Activated CD4-positive, alpha-beta T cell treated with anti-CD3 and anti-CD28 coated beads, Interleukin-2, amount 50 U/mL, for 48 hours (primary cell): ENCODE results near the gene COL24A1.
"Not testable (repeated sequence)": the region's sequence is repeated elsewhere in the genome, so short reads cannot be mapped to it uniquely, and the experiment has no call there.

Source experiments
- DNase-seq, 2 experiments: peaks; one replicate each; pipeline ENCODE4 v3.0.0-alpha.2; 2020

The COL24A1 gene

DNA sequence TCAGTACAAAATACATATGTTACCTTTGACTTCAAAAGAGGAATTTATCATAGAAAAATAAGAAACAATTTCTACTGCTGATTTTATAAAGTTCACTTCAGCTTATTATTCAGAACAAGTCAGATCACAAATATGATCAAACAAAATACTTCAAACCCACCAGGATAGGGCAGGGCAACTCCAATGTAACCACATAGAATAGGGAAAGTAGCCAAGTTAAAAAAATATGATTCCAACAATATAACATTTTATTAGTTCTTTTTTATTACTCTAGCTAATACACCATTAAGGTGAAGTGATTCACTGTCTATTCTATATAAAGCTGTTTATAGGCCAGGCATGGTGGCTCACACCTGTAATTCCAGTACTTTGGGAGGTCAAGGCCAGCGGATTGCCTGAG is 393.8 kb downstream of the COL24A1 start:
- DNase-seq = no peak

DNA sequence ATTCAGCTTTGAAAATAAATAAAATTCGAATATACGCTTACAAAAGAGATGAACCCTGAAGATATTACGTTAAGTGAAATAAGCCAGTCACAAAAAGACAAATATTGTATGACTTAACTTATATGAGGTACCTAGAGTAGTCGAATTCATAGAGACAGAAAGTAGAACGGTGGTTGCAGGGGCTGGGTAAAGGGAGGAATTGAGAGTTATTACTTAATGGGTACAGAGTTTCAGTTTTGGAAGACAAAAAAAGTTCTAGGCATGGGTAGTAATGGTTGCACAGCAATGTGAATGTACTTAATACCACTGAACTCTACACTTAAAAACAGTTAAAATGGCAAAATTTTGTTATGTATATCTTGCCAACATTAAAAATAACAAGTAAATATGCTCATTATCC is 399.7 kb downstream of the COL24A1 start:
- no peak for DNase-seq

DNA sequence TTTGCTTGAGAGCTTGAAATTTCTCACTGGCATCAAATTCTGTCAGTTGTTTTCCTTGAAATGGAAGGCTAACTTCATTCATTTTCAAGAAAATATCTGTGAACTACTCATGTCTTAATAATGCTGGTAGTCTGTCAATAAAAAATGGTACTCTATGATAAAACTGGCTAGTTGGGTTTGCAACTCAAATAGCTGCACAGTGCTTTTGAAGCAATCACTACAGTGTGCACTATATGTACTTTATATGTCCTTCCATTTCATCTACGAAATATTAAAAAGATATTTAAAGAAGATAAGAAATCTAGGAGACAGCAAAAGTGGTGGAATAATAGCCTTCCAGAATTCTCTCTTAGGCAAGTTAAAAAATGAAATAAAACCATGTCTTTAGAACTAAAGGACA is 408.5 kb downstream of the COL24A1 start:
- no peak for DNase-seq

DNA sequence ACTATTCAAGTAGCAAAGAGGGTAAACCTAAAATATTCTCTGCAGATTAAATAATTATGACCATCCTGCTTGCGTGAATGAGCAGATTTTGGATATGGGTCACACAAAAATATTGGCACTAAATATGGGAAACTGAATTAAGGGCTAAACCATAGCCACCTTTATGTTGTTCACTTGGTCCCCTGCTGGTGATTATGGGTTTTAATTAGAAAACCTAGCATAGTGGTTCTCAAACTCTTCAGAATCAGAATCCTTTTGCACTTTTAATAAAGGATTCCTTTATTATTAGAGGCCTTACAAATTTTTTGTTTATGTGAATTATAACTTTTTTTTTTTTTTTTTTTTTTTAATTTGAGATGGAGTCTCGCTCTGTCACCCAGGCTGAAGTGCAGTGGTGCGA is 409.8 kb downstream of the COL24A1 start:
- DNase-seq = no peak

DNA sequence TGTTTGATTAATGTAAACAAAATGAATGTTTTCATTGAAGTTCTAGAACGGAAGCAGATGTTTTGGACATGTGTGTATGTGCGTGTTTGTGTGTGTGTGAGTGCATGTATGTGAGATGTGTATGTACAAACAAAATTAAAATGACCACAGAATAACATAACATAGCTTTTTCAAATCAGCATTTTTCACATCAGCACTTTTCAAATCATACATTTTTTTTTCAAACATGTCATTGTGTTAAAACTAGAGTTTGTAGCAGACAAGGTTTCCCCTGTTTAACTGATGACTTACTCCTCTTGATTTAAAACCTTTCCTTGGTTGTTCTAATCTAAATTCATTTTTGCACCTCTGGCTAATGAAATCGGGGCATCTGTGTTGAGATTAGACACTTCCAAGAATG is 412.8 kb downstream of the COL24A1 start:
- DNase-seq = no peak

DNA sequence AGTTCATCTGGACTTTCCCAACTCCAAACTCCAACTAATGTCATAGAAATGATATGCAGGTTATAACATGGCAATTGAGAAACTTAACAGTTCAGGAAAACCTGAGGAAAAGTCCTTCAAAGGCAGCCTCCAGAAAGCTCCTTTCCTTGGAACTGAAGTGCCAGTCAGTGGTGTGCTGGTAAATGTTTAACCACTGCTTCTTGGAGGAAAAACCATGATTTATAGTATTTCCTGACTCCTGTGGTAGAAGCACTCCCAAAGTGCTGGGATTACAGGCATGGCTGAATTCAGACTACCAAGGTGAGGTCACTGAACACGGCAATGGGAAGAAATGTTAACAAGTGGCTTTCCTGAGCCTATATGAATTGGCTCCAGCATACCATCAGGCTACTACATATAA is 421.6 kb downstream of the COL24A1 start:
- DNase-seq = no peak

DNA sequence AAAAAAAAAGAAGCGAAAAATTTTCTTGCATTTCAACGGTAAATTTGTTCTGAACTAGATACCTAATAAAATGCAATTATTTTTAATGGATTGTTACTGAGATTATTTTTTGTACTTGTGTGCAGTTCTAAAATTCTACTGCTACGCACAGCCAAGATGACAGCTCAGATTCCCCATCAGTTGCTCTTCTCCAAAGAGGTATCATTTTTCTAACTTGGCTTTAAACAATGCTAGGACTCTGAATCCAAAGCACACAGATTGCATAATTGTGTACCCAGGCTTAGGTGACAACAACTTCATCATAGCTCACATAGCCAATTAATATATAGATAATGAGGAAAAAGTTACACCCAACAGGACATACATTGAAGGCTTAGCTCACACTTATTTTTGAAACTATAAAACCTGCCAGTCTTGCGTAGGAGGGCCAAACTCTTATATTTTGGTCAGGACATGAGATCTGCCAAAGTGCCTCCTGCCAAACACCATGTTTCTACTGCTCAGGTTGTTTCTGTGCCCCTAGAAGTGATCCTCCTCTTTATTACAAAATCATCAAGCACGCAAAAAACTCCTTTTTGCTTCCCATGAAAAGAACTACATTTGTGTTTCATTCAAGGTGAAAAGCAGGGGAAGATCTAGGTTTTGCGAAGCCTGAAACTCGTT is 437.8 kb downstream of the COL24A1 start:
- no peak for DNase-seq

DNA sequence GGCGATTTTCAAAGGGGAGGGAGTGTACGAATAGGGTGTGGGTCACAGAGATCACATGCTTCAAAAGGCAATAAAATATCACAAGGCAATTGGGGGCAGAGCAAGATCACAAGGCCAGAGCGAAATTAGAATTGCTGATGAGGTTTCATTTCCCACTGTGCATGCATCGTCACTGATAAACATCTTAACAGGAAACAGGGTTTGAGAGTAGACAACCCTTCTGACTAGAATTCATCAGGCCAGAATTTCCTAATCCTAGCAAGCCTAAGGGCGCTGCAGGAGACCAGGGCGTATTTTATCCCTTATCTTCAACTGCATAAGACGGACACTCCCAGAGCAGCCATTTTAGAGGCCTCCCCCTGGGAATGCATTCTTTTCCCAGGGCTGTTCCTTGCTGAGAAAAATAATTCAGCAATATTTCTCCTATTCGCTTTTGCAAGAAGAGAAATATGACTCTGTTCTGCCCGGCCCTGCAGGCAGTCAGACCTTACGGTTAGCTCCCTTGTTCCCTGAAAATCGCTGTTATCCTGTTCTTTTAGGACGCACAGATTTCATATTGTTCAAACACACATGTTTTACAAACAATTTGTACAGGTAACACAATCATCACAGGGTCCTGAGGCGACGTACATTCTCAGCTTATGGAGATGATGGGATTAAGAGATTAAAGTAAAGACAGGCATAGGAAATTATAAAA is 442.0 kb downstream of the COL24A1 start:
- not testable (repeated sequence) for DNase-seq

DNA sequence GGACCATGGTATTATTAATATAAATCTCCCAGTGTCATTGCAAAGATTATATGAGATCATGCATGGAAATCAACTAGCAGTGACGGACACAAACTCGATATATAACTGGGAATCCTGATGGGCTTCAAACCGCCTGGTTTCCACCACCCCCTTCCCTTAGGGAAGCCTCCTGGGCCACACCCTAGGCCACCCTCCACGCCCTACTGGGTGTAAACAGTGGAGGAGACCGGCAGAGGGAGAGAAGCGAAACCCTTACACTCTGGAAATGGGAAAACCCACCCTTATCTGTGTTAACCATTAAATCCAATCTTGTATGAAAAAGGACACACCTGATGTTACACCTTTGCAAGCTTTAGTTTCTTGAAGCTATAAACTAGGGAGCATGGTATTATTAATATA is 447.7 kb downstream of the COL24A1 start:
- DNase-seq = no peak

DNA sequence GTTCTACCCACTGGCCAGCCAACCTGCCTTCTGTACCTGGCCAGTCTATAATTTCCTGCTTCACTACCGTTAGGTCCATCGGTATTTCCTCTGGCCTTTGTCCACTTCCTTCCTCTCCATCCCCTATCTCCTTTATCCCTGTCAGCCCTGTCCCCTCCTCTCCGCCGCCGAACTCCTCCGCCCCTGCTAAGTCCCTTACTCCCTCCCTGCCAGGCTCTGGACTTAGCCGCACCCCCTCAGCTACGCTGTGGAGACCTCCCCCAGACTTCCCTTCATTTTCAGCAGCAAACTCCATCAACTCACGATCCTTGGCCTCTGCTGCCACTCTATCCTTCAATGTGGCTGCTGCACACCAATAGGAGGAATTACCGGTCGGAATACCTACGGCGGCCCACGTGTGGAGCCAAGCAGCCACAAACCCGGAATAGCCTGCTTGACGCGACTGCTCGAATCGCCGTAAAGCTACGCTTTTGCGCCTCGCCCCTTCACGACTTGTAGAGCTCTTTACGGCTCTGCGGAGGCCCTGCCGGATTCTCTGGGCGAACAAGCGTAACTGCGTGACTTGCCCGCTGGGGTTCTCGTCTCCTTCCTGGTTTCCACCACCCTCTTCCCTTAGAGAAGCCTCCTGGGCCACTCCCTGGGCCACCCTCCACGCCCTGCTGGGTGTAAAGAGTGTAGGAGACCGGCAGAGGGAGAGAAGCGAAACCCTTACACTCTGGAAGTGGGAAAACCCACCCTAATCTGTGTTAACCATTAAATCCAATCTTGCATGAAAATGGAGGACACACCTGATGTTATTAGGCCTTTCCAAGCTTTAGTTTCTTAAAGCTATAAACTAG is 448.4 kb downstream of the COL24A1 start, which contains the start of gene ZNHIT6:
Gene ZNHIT6, minus strand, starts transcription at position 444 of the 839 bp plus-strand sequence. Its CDS starts 149 bp downstream, at position 295.
- DNase-seq = peak; percentile 83 to 89

DNA sequence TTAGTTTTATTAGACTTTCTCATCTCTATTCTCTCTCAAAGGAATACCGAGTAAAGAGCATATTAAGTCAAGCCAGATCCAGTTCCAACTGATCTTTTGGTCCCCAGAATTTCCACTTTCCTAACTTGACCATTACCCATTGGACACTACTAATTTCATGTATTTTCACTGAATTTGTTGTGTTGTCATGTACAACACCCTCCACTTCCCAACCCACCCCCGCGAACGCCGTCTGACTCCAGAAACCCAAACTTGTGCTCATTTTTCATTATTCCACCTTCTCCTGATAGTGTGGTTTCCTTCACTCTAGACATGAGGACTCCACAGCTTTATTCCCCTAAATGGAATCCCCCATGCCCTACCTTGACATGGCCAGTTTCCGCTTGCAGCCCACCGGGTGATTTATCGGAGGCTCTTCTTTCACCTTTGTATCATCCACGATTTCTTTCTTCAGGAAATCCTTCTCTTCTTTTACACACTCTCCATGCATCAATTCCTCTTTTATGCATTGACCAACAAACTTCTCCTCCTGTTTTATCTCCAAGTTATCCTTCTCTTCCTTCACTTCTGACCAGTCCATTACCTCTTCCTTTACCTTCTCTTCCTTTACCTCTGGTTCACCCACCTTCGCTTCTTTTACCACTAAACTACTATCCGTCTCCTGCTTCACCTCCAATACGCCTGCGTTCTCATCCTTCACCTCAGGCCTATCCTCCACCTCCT is 449.1 kb downstream of the COL24A1 start:
- no peak for DNase-seq

DNA sequence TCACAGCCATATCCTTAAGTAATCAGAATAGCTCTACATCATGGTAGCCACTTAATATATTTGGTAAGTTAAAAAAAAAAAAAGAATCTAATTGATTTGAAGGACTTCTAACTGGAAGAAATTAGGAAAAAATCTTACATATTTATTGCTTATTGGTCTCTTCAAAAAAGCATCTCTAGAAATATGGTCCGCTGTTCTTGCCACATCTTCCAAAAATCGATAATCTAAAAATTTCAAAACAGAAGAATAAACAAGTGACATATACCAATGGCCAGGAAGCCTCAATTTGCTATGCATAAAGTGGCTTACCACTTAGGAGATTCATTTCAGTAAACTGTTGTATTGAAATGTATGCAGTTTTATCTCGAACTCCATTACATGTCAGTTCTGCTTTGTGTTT is 450.6 kb downstream of the COL24A1 start:
- no peak for DNase-seq

DNA sequence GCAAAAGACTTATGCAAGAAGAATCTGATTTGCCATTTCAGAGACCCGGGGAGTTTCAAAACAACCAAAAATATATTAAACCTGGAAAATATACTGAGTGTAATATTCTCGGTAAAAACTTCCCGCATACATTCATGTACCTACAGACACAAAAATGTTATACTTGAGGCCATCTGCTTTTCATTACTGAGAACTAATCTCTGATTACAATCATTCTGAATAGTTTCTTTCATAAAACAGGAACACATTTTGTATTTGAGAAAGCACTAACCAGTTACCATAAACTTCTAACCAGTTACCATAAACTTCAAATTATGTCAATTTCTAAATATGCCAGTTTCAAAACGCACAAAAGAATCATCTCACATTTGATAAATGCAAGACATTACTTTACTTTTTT is 456.1 kb downstream of the COL24A1 start:
- DNase-seq = no peak

DNA sequence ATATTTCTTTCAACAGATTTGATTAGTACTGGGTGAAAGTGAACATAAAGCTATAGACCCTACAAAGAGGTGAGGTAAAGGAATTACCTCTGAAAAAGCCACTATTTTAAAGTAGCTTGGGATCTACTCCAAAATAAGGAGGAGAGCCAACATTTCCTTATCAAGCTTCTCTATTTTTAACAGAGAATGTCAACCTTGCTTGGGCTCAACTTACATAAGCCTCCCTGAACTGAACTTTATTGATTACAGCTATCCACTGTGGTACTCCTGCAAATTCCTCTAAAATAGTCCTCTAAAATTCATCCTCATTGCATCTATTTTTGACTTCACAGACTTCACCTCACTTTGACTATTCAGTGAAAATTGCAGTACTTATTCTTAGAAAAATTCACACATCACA is 458.7 kb downstream of the COL24A1 start:
- no peak for DNase-seq

DNA sequence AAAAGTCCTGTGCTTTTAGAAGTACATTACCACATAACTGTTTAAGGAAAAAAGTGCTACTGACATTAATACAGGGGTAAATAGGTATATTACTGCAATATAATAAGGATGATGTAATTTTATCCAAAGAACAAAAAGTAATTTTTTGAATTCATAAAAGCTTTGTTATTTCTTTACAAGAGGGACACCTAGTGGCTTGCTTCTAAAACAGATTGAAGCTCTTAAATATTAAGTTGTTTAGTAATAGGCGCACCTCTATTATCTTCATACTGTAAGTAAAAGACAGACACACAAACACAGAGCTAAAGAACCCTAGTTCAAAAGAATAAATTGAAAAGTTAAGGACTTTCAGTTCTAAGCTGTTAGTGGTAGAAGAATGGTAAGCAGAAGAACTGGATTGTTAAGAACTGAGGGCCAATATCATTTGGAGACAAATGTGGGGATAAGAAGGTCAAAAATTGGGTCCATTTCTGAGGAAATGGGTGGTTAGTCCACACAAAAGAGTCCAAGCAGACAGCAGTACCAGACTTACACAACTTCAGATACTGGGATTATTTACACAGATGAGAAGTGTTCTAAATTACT is 463.8 kb downstream of the COL24A1 start:
- no peak for DNase-seq

DNA sequence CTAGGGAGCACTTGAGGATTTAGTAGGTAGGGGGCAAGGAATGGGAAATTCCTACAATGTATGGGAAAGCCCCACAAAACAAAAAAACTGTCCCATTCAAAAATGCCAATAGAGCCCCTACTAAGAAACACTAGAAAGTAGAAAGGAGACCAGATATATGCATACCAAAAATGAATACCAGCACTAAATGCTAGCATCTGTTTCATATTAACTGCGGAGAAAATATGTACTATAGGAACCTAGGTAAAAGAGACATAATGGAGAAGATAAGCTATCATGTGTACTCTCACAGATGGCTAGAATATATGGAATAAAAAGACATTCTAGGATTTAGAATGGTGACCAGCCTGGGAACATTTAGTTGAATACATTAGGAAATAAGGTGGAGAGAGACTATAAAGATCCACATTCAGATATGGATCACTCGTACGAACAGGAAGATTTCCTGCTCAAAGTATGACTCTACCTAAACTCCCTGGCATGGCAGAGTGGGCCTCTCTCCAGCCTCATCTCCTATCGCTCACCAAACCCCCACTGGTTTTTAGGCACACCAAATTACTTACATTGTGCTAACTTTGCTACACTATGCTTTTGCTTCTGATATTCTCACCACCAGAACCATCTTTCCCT is 466.7 kb downstream of the COL24A1 start:
- no peak for DNase-seq

DNA sequence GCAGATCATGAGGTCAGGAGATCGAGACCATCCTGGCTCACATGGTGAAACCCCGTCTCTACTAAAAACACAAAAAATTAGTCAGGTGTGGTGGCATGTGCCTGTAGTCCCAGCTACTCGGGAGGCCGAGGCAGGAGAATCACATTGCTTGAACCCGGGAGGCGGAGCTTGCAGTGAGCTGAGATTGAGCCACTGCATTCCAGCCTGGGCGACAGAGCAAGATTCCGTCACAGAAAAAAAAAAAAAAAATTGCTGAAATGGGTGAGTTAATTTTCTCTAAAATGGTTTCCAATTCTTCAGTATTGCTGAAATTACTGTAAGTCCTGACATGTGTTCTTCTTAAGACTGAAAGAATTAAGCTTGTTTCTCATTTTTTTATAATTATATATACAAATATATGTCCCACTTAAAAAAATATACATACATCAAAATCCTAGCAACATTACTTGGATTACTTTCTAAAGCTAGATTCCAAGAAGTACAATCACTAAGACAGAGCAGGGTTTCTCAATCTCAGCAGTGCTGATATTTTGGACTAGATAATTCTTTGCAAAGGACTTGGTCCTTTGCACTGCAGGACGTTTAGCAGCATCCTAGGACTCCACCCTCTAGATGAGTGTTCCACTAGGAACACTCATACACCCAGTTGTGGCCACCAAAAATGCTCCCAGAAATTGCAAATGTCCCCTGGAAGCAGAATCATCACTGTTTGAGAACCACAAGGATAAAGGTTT is 473.1 kb downstream of the COL24A1 start:
- no peak for DNase-seq

DNA sequence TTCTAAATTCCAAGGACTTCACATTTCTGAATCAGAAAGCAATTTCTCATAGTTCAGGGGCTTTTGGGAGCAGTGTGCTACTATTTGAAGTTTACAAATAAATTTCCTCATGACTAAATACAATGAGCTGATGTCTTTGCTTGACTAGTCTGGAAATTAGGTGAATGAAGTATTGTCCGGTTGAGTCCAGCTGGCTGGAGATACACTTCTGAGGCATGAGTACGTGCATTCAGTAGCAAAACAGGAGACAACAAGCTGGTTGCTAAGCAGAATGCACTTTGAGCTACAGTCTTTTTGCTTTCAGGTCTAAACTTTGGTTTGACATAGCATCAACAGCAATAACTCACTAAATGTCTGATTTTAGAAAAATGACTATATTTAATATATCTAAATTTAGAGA is 475.5 kb downstream of the COL24A1 start:
- DNase-seq = no peak
